NOMO-1 (cell line): ENCODE results near the gene TRNT1.

Experiments
- DNase-seq, 2 experiments: peaks; one replicate each; lab custom pipeline; 2025; ENCODE audit not compliant: unreplicated experiment in 2 of 2; lab: John Stamatoyannopoulos, UW

TRNT1 gene

GRCh38 chr3:3177861-3178497, 51.2 kb downstream of the TRNT1 start:
- DNase-seq: no peak

- DNase-seq: no peak
Measured at GRCh38 chr3:3178498-3179328, 52.0 kb downstream of the TRNT1 start.

GRCh38 chr3:3179407-3180094, 52.8 kb downstream of the TRNT1 start, which contains the start of gene CRBN:
Gene CRBN (minus strand): TSS chr3:3179691. CDS start chr3:3179687, 4 bp downstream.
- peak; percentile 85 to 87 for DNase-seq

GRCh38 chr3:3180456-3180855, 53.7 kb downstream of the TRNT1 start:
- no peak for DNase-seq

- DNase-seq: peak; percentile 38 to 51
Measured at GRCh38 chr3:3184876-3185275, 58.1 kb downstream of the TRNT1 start.

- DNase-seq: no peak
Measured at GRCh38 chr3:3189102-3189727, 62.5 kb downstream of the TRNT1 start.

- DNase-seq: no peak
Measured at GRCh38 chr3:3189961-3190360, 63.2 kb downstream of the TRNT1 start.

GRCh38 chr3:3191675-3192285, 65.0 kb downstream of the TRNT1 start:
- DNase-seq: no peak

GRCh38 chr3:3192286-3192675, 65.5 kb downstream of the TRNT1 start:
- no peak for DNase-seq

- no peak for DNase-seq
Measured at GRCh38 chr3:3194861-3195260, 68.1 kb downstream of the TRNT1 start.

- DNase-seq: no peak
Measured at GRCh38 chr3:3196148-3196861, 69.6 kb downstream of the TRNT1 start.
